ENCODE results near the gene ETV5.

GRCh38 chr3:186137051-186137685 is 28.3 kb upstream of the ETV5 start:
- TF ChIP-seq CTCF (conservative IDR thresholded peaks at IDR 0.05; ENCODE audit: low read depth, low read length) = no peak
- no peak for TF ChIP-seq CHD1 (IDR thresholded peaks at IDR 0.05; ENCODE audit: low read depth, low read length)

Data from IMR-90 (cell line).